NCI-H524 treated with DMSO at 0.1 percent for 48 hours (cell line): ENCODE results near the gene STRN4.

Source experiments
- DNase-seq: peaks from one replicate; lab custom pipeline; 2025; lab: John Stamatoyannopoulos, UW

Gene STRN4

GRCh38 chr19:46725036-46725820, 21.0 kb downstream of the STRN4 start:
- no peak for DNase-seq

- DNase-seq: no peak
These were observed 21.8 kb downstream of the STRN4 start for GRCh38 chr19:46724468-46724867.

GRCh38 chr19:46723471-46723870, 22.8 kb downstream of the STRN4 start:
- no peak for DNase-seq

GRCh38 chr19:46723023-46723461, 23.2 kb downstream of the STRN4 start:
- DNase-seq: no peak

- DNase-seq: no peak
These were observed 23.7 kb downstream of the STRN4 start for GRCh38 chr19:46722421-46723022.

- DNase-seq: no peak
These were observed 24.3 kb downstream of the STRN4 start for GRCh38 chr19:46722004-46722380.

GRCh38 chr19:46721269-46722003, 24.8 kb downstream of the STRN4 start:
- DNase-seq: no peak

- DNase-seq: no peak
These were observed 25.6 kb downstream of the STRN4 start for GRCh38 chr19:46720503-46721239.

GRCh38 chr19:46719629-46720502, 26.4 kb downstream of the STRN4 start:
- DNase-seq: no peak

- no peak for DNase-seq
These were observed 27.2 kb downstream of the STRN4 start for GRCh38 chr19:46718934-46719622.

GRCh38 chr19:46718157-46718933, 27.9 kb downstream of the STRN4 start:
- no peak for DNase-seq

GRCh38 chr19:46717716-46718143, 28.5 kb downstream of the STRN4 start:
- no peak for DNase-seq

- DNase-seq: no peak
These were observed 29.1 kb downstream of the STRN4 start, which contains the start of gene PRKD2 for GRCh38 chr19:46717034-46717715. PRKD2 (minus strand) TSS chr19:46717114; CDS start chr19:46716370, 744 bp downstream.

GRCh38 chr19:46716672-46717033, 29.6 kb downstream of the STRN4 start:
- DNase-seq: no peak

- DNase-seq: no peak
These were observed 30.1 kb downstream of the STRN4 start for GRCh38 chr19:46715975-46716671.

- DNase-seq: no peak
These were observed 30.7 kb downstream of the STRN4 start for GRCh38 chr19:46715620-46715974.

GRCh38 chr19:46714444-46715106, 31.7 kb downstream of the STRN4 start:
- no peak for DNase-seq
